Right ventricle myocardium inferior (tissue), 1 donor: Measurements from ENCODE around the gene NTM. TPM values are rescaled to one million over a fixed set of nuclear protein-coding genes. Genes with fewer than 3 reads are reported as not detected.
"Not testable (repeated sequence)": the region's sequence is repeated elsewhere in the genome, so short reads cannot be mapped to it uniquely, and the experiment has no call there.

Experiments
- ATAC-seq: fragments of 200-7000 bp; cut with Tn5 transposase; one replicate; pipeline ENCODE4 v1.9.1; 2020; ENCODE audit warnings: mild to moderate bottlenecking, moderate library complexity
- DNase-seq: peaks from one replicate; pipeline ENCODE4 v3.0.0; 2021; ENCODE audit errors: missing footprints
- intact Hi-C: fragments of 100-400 bp; cut with DNase I; formaldehyde crosslinking; loops from one replicate; pipeline ENCODE4 v1.11.0; 2022
- total RNA-seq: library from RNA; stranded (reverse); fragmentation: NEBNext Ultra II Directional; extraction: Animal tissue kit (Norgen Biotek cat#: 25700); gene quantifications from one replicate; pipeline ENCODE4 v1.2.1, GENCODE V29; 2021
- donor health status: DM: no; HTN: yes; CAD: no; lungs with severe emphysema.

Gene NTM
- total RNA-seq, 1 donor from 2014 or later, result 2.9 TPM

GRCh38 chr11:131476266-131476665 is 105.9 kb downstream of the NTM start:
- DNase-seq (no peak), ATAC-seq (no peak)
- intact Hi-C loops, result no loop called here

- DNase-seq, result no peak
- ATAC-seq, result no peak
- intact Hi-C loops, result no loop called here
These were observed 107.9 kb downstream of the NTM start for GRCh38 chr11:131478341-131478740.

GRCh38 chr11:131481303-131481702 is 110.9 kb downstream of the NTM start:
- ATAC-seq (peak; percentile 44), DNase-seq (no peak)
- intact Hi-C loops, result no loop called here

GRCh38 chr11:131481971-131482370 is 111.6 kb downstream of the NTM start:
- no peak for ATAC-seq
- intact Hi-C loops, result no loop called here
- no peak for DNase-seq

GRCh38 chr11:131483453-131483852 is 113.0 kb downstream of the NTM start:
- ATAC-seq, result no peak
- DNase-seq, result no peak
- intact Hi-C loops, result no loop called here

GRCh38 chr11:131483877-131484276 is 113.5 kb downstream of the NTM start:
- ATAC-seq, result no peak
- intact Hi-C loops, result no loop called here
- DNase-seq, result no peak

GRCh38 chr11:131486100-131486499 is 115.7 kb downstream of the NTM start:
- intact Hi-C loops, result no loop called here
- DNase-seq (no peak), ATAC-seq (no peak)

GRCh38 chr11:131486937-131487635 is 116.7 kb downstream of the NTM start:
- intact Hi-C loops, result no loop called here
- DNase-seq (no peak), ATAC-seq (no peak)

- no peak for DNase-seq
- ATAC-seq, result no peak
- intact Hi-C loops, result no loop called here
These were observed 117.8 kb downstream of the NTM start for GRCh38 chr11:131488238-131488637.

- ATAC-seq (no peak), DNase-seq (no peak)
- intact Hi-C loops, result no loop called here
These were observed 121.1 kb downstream of the NTM start for GRCh38 chr11:131491503-131491902.

GRCh38 chr11:131495423-131495822 is 125.0 kb downstream of the NTM start:
- DNase-seq (peak; percentile 76), ATAC-seq (peak; percentile 87)
- intact Hi-C loops, result no loop called here

- ATAC-seq, DNase-seq, intact Hi-C loops: not testable (repeated sequence)
These were observed 127.3 kb downstream of the NTM start for GRCh38 chr11:131497686-131498085.

GRCh38 chr11:131498631-131499160 is 128.3 kb downstream of the NTM start:
- ATAC-seq (no peak), DNase-seq (no peak)
- intact Hi-C loops, result no loop called here

- intact Hi-C loops, result no loop called here
- ATAC-seq, result no peak
- no peak for DNase-seq
These were observed 128.8 kb downstream of the NTM start for GRCh38 chr11:131499199-131499598.

- intact Hi-C loops, result loop anchor here (2.0 to 5.0 kb wide), 3 partner anchors 94 to 436 kb away; no protein-coding TSS in a partner anchor
- no peak for DNase-seq
- ATAC-seq, result no peak
These were observed 132.6 kb downstream of the NTM start for GRCh38 chr11:131503017-131503416.

GRCh38 chr11:131504199-131504949 is 134.0 kb downstream of the NTM start:
- intact Hi-C loops, result loop anchor here (5.0 kb wide), 2 partner anchors 168 to 437 kb away; no protein-coding TSS in a partner anchor
- ATAC-seq (peak; percentile 63), DNase-seq (no peak)

- DNase-seq, result no peak
- intact Hi-C loops, result no loop called here
- no peak for ATAC-seq
These were observed 135.9 kb downstream of the NTM start for GRCh38 chr11:131506348-131506747.

- intact Hi-C loops, result loop anchor here (5.0 kb wide), 2 partner anchors 263 to 448 kb away; no protein-coding TSS in a partner anchor
- ATAC-seq, result no peak
- no peak for DNase-seq
These were observed 140.2 kb downstream of the NTM start for GRCh38 chr11:131510662-131511061.

- DNase-seq (no peak), ATAC-seq (no peak)
- intact Hi-C loops, result loop anchor here (5.0 kb wide), 2 partner anchors 264 to 449 kb away; no protein-coding TSS in a partner anchor
These were observed 141.4 kb downstream of the NTM start for GRCh38 chr11:131511794-131512193.

- no peak for DNase-seq
- intact Hi-C loops, result loop anchor here (5.0 kb wide), 2 partner anchors 265 to 450 kb away; no protein-coding TSS in a partner anchor
- ATAC-seq, result no peak
These were observed 141.8 kb downstream of the NTM start for GRCh38 chr11:131512228-131512627.
